GM12874 (cell line): ENCODE measurements around the gene KIZ.

ENCODE experiments used
- CTCF ChIP-seq: IDR thresholded peaks from 2 replicates; pipeline ENCODE4 v1.5.1; 2011; ENCODE audit warnings: low read depth, mild to moderate bottlenecking, control low read depth, low read length, moderate library complexity; ENCODE audit not compliant: insufficient read depth

Gene KIZ

GRCh38 chr20:21179757-21180156 is 53.9 kb downstream of the KIZ start:
- TF ChIP-seq CTCF = no peak

- no peak for TF ChIP-seq CTCF
Measured at GRCh38 chr20:21180248-21180647, 54.4 kb downstream of the KIZ start.

- no peak for TF ChIP-seq CTCF
Measured at GRCh38 chr20:21181028-21181427, 55.1 kb downstream of the KIZ start.

GRCh38 chr20:21182832-21183563 is 57.1 kb downstream of the KIZ start:
- TF ChIP-seq CTCF = no peak

- TF ChIP-seq CTCF = no peak
Measured at GRCh38 chr20:21183722-21184121, 57.8 kb downstream of the KIZ start.

GRCh38 chr20:21184819-21185218 is 58.9 kb downstream of the KIZ start:
- TF ChIP-seq CTCF = no peak

- no peak for TF ChIP-seq CTCF
Measured at GRCh38 chr20:21185849-21186248, 60.0 kb downstream of the KIZ start.
